Prostate gland (tissue), 1 donor: ENCODE results near the gene CLK4.

Experiments
- POLR2A ChIP-seq: fragments of 450-650 bp; IDR thresholded peaks from one replicate; pipeline ENCODE4 v1.6.1; 2016; ENCODE audit warnings: antibody characterized with exemption, mild to moderate bottlenecking
- POLR2AphosphoS5 ChIP-seq: sonication (generic); formaldehyde crosslinking; IDR thresholded peaks from one replicate; pipeline ENCODE4 v1.6.1; 2017; ENCODE audit warnings: antibody characterized with exemption

DNA sequence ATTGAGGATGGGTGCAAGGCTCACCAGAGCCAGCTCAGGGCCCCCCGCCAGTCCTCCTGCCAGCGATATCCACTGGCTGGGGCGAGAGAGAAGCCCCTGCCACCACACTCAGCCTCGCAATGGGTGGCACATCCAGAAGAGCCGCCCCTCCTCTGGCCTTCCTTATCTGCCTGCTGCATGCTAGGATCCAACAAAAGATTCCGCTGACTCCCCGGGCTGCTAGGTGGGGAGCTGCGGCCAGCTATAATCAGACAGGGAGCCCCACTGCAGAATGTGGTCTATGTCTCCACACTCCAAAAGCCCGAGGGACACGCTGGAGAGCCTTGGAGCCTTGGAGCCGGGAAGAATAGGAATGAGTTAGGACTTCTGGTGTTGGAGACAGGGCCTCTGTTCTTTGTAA lies 69.4 kb downstream of the CLK4 start:
- TF ChIP-seq POLR2A = no peak
- no peak for TF ChIP-seq POLR2AphosphoS5
